Activated naive CD4-positive, alpha-beta T cell treated with anti-CD3 and anti-CD28 coated beads, Interleukin-2, amount 50 U/mL, for 72 hours (primary cell): ENCODE results near the gene RIGI. TPM values are rescaled to one million over a fixed set of nuclear protein-coding genes. Genes with fewer than 3 reads are reported as not detected.
A peak's percentile ranks its signal among the peaks of the same experiment; 100 is the strongest.

Experiments used
- ATAC-seq, 2 donors: fragments of 150-1000 bp; cut with Tn5 transposase; 2 replicates each; pipeline ENCODE4 v1.10.0; 2021; ENCODE audit warnings: mild to moderate bottlenecking in 2 of 2, moderate library complexity in 2 of 2
- DNase-seq, 2 donors: peaks; one replicate each; pipeline ENCODE4 v3.0.0; 2021 to 2022; ENCODE audit warnings: low spot score in 2 of 2
- H3K27ac Mint-ChIP-seq, 2 donors: one replicate each; pipeline ENCODE4 v1.8.0; 2022; ENCODE audit warnings: mild to moderate bottlenecking in 2 of 2, mixed read lengths in 2 of 2
- H3K36me3 Mint-ChIP-seq, 2 donors: one replicate each; pipeline ENCODE4 v1.8.0; 2022; ENCODE audit warnings: mixed read lengths in 2 of 2
- H3K9me3 Mint-ChIP-seq, 2 donors: one replicate each; pipeline ENCODE4 v1.8.0; 2022; ENCODE audit warnings: mixed read lengths in 2 of 2
- total RNA-seq, 2 donors: library from RNA; stranded (reverse); gene quantifications; one replicate each; pipeline ENCODE4 v1.2.3, GENCODE V29; 2022

Gene RIGI
- 10 to 100 TPM in 1 of 2 donors, 1 to 10 TPM in 1; 5.8 to 11.4 TPM for total RNA-seq

GRCh38 chr9:32526041-32526706 lies at the start of gene RIGI:
TSS of gene RIGI (minus strand) at chr9:32526196. CDS start at chr9:32526166, 30 bp downstream.
- peak within 1 kb of the TSS; percentile 93 to 95 for H3K27ac Mint-ChIP-seq
- ATAC-seq, result peak; percentile 77 to 91

GRCh38 chr9:32574858-32575257 lies 48.9 kb upstream of the RIGI start:
- H3K36me3 Mint-ChIP-seq, result peaks cover 0 to 21% of the 10 kb centered on the region in 2 donors
- ATAC-seq, result no peak
- no peak overlapping the region for H3K27ac Mint-ChIP-seq
- DNase-seq, result no peak
- H3K9me3 Mint-ChIP-seq, result no peaks in the 10 kb centered on the region

More at GRCh38 chr9:32526041-32526706, at the start of gene RIGI:
- Mint-ChIP-seq H3K9me3 (peaks cover 8 to 12% of the 10 kb centered on the region in 2 donors), H3K36me3 (peaks cover 23 to 30% of the 10 kb centered on the region in 2 donors)
- DNase-seq, result peak; percentile 57 to 83

- DNase-seq (no peak), ATAC-seq (no peak)
- H3K36me3 Mint-ChIP-seq, result peaks cover 0 to 23% of the 10 kb centered on the region in 2 donors
- peak overlapping the region in 1 of 2 donors; percentile 93 for H3K27ac Mint-ChIP-seq
- no peaks in the 10 kb centered on the region for H3K9me3 Mint-ChIP-seq
These were observed 47.8 kb upstream of the RIGI start for GRCh38 chr9:32573821-32574220.

- H3K36me3 Mint-ChIP-seq, result peaks cover 0 to 23% of the 10 kb centered on the region in 2 donors
- peak within 1 kb of the TSS; percentile 93 to 99 for H3K27ac Mint-ChIP-seq
- DNase-seq (peak; percentile 91 to 92), ATAC-seq (peak; percentile 87 to 88)
- H3K9me3 Mint-ChIP-seq, result no peaks in the 10 kb centered on the region
These were observed 47.0 kb upstream of the RIGI start, which contains the start of gene NDUFB6 for GRCh38 chr9:32572900-32573523. TSS of gene NDUFB6 (minus strand) at chr9:32573159. CDS start at chr9:32573060, 99 bp downstream.

- DNase-seq (peak in 1 of 2 donors; percentile 65), ATAC-seq (peak; percentile 90 to 94)
- Mint-ChIP-seq H3K36me3 (peaks cover 0 to 23% of the 10 kb centered on the region in 2 donors), H3K9me3 (no peaks in the 10 kb centered on the region), H3K27ac (peak overlapping the region; percentile 93 to 99)
These were observed 46.2 kb upstream of the RIGI start for GRCh38 chr9:32571969-32572899.

GRCh38 chr9:32570262-32570661 lies 44.3 kb upstream of the RIGI start:
- peak overlapping the region in 1 of 2 donors; percentile 17 for H3K27ac Mint-ChIP-seq
- DNase-seq (no peak), ATAC-seq (no peak)

GRCh38 chr9:32566770-32567169 lies 40.8 kb upstream of the RIGI start:
- Mint-ChIP-seq H3K9me3 (no peaks in the 10 kb centered on the region), H3K27ac (peak overlapping the region in 1 of 2 donors; percentile 71), H3K36me3 (peaks cover 5 to 19% of the 10 kb centered on the region in 2 donors)
- ATAC-seq (no peak), DNase-seq (no peak)

More at GRCh38 chr9:32570262-32570661, 44.3 kb upstream of the RIGI start:
- no peaks in the 10 kb centered on the region for H3K9me3 Mint-ChIP-seq
- H3K36me3 Mint-ChIP-seq, result peaks cover 5 to 34% of the 10 kb centered on the region in 2 donors

- H3K36me3 Mint-ChIP-seq, result peaks cover 5 to 19% of the 10 kb centered on the region in 2 donors
- DNase-seq (no peak), ATAC-seq (no peak)
- H3K9me3 Mint-ChIP-seq, result no peaks in the 10 kb centered on the region
- peak overlapping the region; percentile 71 to 83 for H3K27ac Mint-ChIP-seq
These were observed 40.0 kb upstream of the RIGI start for GRCh38 chr9:32565967-32566366.

GRCh38 chr9:32558408-32558934 lies 32.5 kb upstream of the RIGI start:
- no peak overlapping the region for H3K27ac Mint-ChIP-seq
- no peaks in the 10 kb centered on the region for H3K9me3 Mint-ChIP-seq
- no peak for DNase-seq
- H3K36me3 Mint-ChIP-seq, result no peaks in the 10 kb centered on the region
- no peak for ATAC-seq

GRCh38 chr9:32554591-32554990 lies 28.6 kb upstream of the RIGI start:
- Mint-ChIP-seq H3K9me3 (no peaks in the 10 kb centered on the region), H3K27ac (peak overlapping the region in 1 of 2 donors; percentile 49), H3K36me3 (peaks cover 24 to 27% of the 10 kb centered on the region in 2 donors)
- no peak for DNase-seq
- ATAC-seq, result no peak

- DNase-seq (no peak), ATAC-seq (no peak)
- no peaks in the 10 kb centered on the region for H3K9me3 Mint-ChIP-seq
- H3K36me3 Mint-ChIP-seq, result peaks cover 24 to 27% of the 10 kb centered on the region in 2 donors
- H3K27ac Mint-ChIP-seq, result no peak overlapping the region
These were observed 28.1 kb upstream of the RIGI start for GRCh38 chr9:32554107-32554506.

GRCh38 chr9:32552172-32552872 lies 26.3 kb upstream of the RIGI start, which contains the start of the genes SMIM27 and TOPORS:
TSS of gene SMIM27 (plus strand) at chr9:32552327. CDS start at chr9:32552435, 108 bp downstream.
TSS of gene TOPORS (minus strand) at chr9:32552586. CDS start at chr9:32552436, 150 bp downstream.
- ATAC-seq, result peak; percentile 81 to 83
- H3K9me3 Mint-ChIP-seq, result no peaks in the 10 kb centered on the region
- peak within 1 kb of the TSS; percentile 97 to 100 for H3K27ac Mint-ChIP-seq
- H3K36me3 Mint-ChIP-seq, result peaks cover 27 to 30% of the 10 kb centered on the region in 2 donors
- DNase-seq, result peak; percentile 85 to 87

- no peaks in the 10 kb centered on the region for H3K9me3 Mint-ChIP-seq
- ATAC-seq (peak; percentile 33 to 44), DNase-seq (peak in 1 of 2 donors; percentile 45)
- peak overlapping the region; percentile 97 to 100 for H3K27ac Mint-ChIP-seq
- peaks cover 27 to 30% of the 10 kb centered on the region in 2 donors for H3K36me3 Mint-ChIP-seq
These were observed 25.5 kb upstream of the RIGI start for GRCh38 chr9:32551276-32552051.

- H3K9me3 Mint-ChIP-seq, result no peaks in the 10 kb centered on the region
- H3K36me3 Mint-ChIP-seq, result peaks cover 27 to 30% of the 10 kb centered on the region in 2 donors
- ATAC-seq (peak; percentile 69 to 82), DNase-seq (peak; percentile 90 to 92)
- H3K27ac Mint-ChIP-seq, result peak overlapping the region; percentile 97 to 100
These were observed 24.7 kb upstream of the RIGI start for GRCh38 chr9:32550562-32551275.
